ENCODE measurements around the gene CALHM3. TPM values are rescaled to one million over a fixed set of nuclear protein-coding genes. Genes with fewer than 3 reads are reported as not detected.
A peak's percentile ranks its signal among the peaks of the same experiment; 100 is the strongest.

Gene CALHM3
- polyA plus RNA-seq, 1 donor (not counting 4 experiments of a cell fraction or from before 2014, with no cell fraction given), result not detected

GRCh38 chr10:103491729-103492364 is 12.8 kb upstream of the CALHM3 start:
- Histone ChIP-seq H3K36me3 (ENCODE audit: control insufficient read depth in 2 of 2, extremely low read depth in 1 of 2, insufficient read depth in 2 of 2, low read length in 2 of 2) (no peaks in the 10 kb centered on the region), H3K4me1 (ENCODE audit: control insufficient read depth, extremely low read depth, insufficient read depth, low read length) (peaks cover 29% of the 10 kb centered on the region), H3K9ac (ENCODE audit: control insufficient read depth, extremely low read depth, insufficient read depth, low read length) (no peak overlapping the region), H3K27ac (ENCODE audit: control insufficient read depth, insufficient read depth, low read length) (peak overlapping the region; percentile 65), H4K20me1 (ENCODE audit: control insufficient read depth, extremely low read depth, insufficient read depth, low read length) (no peaks in the 10 kb centered on the region), H3K4me3 (ENCODE audit: control insufficient read depth in 2 of 3, extremely low read depth in 1 of 3, insufficient read depth in 2 of 3, low read depth in 1 of 3, low read length in 3 of 3) (no peak overlapping the region), H2AFZ (ENCODE audit: control insufficient read depth, low read length) (no peak overlapping the region), H3K4me2 (ENCODE audit: control insufficient read depth, extremely low read depth, insufficient read depth, low read depth, low read length) (peak overlapping the region; percentile 48), H3K79me2 (ENCODE audit: control insufficient read depth, insufficient read depth, low read length) (no peaks in the 10 kb centered on the region), H3K9me1 (ENCODE audit: control insufficient read depth, extremely low read depth, insufficient read depth, low read length) (peaks cover 6% of the 10 kb centered on the region), H3K27me3 (ENCODE audit: control insufficient read depth, extremely low read depth, insufficient read depth, low read length) (peaks cover 23% of the 10 kb centered on the region), H3K9me3 (ENCODE audit: control insufficient read depth, low read depth, low read length) (no peaks in the 10 kb centered on the region)
- no peak for TF ChIP-seq EZH2 (IDR thresholded peaks at IDR 0.05; ENCODE audit: low read length)
- TF ChIP-seq, protein P1, sequence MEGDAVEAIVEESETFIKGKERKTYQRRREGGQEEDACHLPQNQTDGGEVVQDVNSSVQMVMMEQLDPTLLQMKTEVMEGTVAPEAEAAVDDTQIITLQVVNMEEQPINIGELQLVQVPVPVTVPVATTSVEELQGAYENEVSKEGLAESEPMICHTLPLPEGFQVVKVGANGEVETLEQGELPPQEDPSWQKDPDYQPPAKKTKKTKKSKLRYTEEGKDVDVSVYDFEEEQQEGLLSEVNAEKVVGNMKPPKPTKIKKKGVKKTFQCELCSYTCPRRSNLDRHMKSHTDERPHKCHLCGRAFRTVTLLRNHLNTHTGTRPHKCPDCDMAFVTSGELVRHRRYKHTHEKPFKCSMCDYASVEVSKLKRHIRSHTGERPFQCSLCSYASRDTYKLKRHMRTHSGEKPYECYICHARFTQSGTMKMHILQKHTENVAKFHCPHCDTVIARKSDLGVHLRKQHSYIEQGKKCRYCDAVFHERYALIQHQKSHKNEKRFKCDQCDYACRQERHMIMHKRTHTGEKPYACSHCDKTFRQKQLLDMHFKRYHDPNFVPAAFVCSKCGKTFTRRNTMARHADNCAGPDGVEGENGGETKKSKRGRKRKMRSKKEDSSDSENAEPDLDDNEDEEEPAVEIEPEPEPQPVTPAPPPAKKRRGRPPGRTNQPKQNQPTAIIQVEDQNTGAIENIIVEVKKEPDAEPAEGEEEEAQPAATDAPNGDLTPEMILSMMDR (optimal IDR thresholded peaks at IDR 0.05 in 1 of 3, IDR thresholded peaks at IDR 0.05 in 1 of 3, conservative IDR thresholded peaks at IDR 0.05 in 1 of 3; ENCODE audit: extremely low read depth in 1 of 3, insufficient read depth in 2 of 3, low read length in 3 of 3), result no peak
- dilution Hi-C loops (cut with MboI; ENCODE audit: extremely low pct_ligation_motif_present, low sequenced_read_pairs), result no loop called here
- DNase-seq (ENCODE audit: low read depth, low spot score) (peak; percentile 99), FAIRE-seq (peak; percentile 95)

GRCh38 chr10:103490986-103491314 is 11.9 kb upstream of the CALHM3 start:
- no peaks in the 10 kb centered on the region for H3K36me3 ChIP-seq (ENCODE audit: control insufficient read depth in 2 of 2, extremely low read depth in 1 of 2, insufficient read depth in 2 of 2, low read length in 2 of 2)
- no peak for TF ChIP-seq EZH2 (IDR thresholded peaks at IDR 0.05; ENCODE audit: low read length)
- TF ChIP-seq, protein P1 (optimal IDR thresholded peaks at IDR 0.05 in 1 of 3, IDR thresholded peaks at IDR 0.05 in 1 of 3, conservative IDR thresholded peaks at IDR 0.05 in 1 of 3; ENCODE audit: extremely low read depth in 1 of 3, insufficient read depth in 2 of 3, low read length in 3 of 3), result no peak
- FAIRE-seq (no peak), DNase-seq (ENCODE audit: low read depth, low spot score) (no peak)
- no peak overlapping the region for H3K4me3 ChIP-seq (ENCODE audit: control insufficient read depth in 2 of 3, extremely low read depth in 1 of 3, insufficient read depth in 2 of 3, low read depth in 1 of 3, low read length in 3 of 3)
- H3K27ac ChIP-seq (ENCODE audit: control insufficient read depth, insufficient read depth, low read length), result peak overlapping the region; percentile 65
- peak overlapping the region; percentile 14 for H3K4me2 ChIP-seq (ENCODE audit: control insufficient read depth, extremely low read depth, insufficient read depth, low read depth, low read length)
- no peak overlapping the region for H2AFZ ChIP-seq (ENCODE audit: control insufficient read depth, low read length)
- peaks cover 29% of the 10 kb centered on the region for H3K4me1 ChIP-seq (ENCODE audit: control insufficient read depth, extremely low read depth, insufficient read depth, low read length)
- peak overlapping the region; percentile 35 for H3K9ac ChIP-seq (ENCODE audit: control insufficient read depth, extremely low read depth, insufficient read depth, low read length)
- no peaks in the 10 kb centered on the region for H3K79me2 ChIP-seq (ENCODE audit: control insufficient read depth, insufficient read depth, low read length)
- no peaks in the 10 kb centered on the region for H4K20me1 ChIP-seq (ENCODE audit: control insufficient read depth, extremely low read depth, insufficient read depth, low read length)
- H3K9me1 ChIP-seq (ENCODE audit: control insufficient read depth, extremely low read depth, insufficient read depth, low read length), result peaks cover 6% of the 10 kb centered on the region
- peaks cover 20% of the 10 kb centered on the region for H3K27me3 ChIP-seq (ENCODE audit: control insufficient read depth, extremely low read depth, insufficient read depth, low read length)
- no peaks in the 10 kb centered on the region for H3K9me3 ChIP-seq (ENCODE audit: control insufficient read depth, low read depth, low read length)
- dilution Hi-C loops (cut with MboI; ENCODE audit: extremely low pct_ligation_motif_present, low sequenced_read_pairs), result no loop called here
